ENCODE measurements around the gene RPLP2.

The RPLP2 gene

DNA sequence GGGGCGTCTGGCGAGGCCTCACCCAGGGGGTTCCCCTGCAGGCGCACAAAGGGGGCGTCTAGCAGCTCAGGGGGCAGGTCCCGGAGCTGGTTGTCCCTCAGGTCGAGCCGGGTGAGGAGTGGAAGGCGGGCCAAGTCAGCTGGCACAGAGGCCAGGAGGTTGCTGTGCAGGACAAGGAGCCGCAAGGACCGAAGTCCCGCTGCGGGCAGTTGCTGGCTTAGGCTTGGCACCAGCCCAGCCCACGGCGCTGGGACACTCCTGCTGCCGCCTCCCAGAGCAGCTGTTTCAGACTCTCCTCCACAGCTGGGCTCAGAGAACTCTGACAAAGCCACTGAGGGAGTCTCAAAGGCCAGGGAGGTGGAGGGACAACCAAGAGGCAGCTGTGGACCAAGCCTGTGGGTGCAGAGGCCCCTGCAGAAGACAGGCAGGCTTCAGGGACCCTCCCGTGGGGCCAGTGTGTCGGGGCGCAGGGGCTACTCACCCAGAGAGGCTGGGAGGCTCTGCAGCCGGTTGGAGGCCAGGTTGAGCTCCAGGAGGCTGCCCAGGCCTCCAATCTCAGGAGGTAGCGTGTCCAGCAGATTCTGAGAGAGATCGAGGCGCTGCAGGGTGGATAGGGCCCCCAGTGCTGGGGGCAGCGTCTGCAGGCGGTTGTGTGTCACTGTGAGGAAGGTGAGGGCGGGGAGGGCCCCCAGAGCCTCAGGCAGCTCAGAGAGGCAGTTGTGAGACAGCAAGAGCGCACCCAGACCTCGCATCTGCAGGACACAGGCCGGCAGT lies 6.9 kb upstream of the RPLP2 start:
- Histone ChIP-seq H3K36me3 (ENCODE audit: control insufficient read depth in 2 of 2, insufficient read depth in 1 of 2, low read length in 2 of 2) (peaks cover 0 to 54% of the 10 kb centered on the region in 2 experiments; a peak in 1 of 3 replicates), H3K27ac (ENCODE audit: extremely low read depth, low read depth, low read length) (no peak overlapping the region), H3K4me3 (ENCODE audit: low read depth, low read length) (0 out of 2 replicates have a peak overlapping the region, but pooled peaks have one; percentile 60), H3K9me3 (ENCODE audit: control insufficient read depth, insufficient read depth, low read depth, low read length) (no peaks in the 10 kb centered on the region), H3K4me1 (ENCODE audit: control insufficient read depth, insufficient read depth, low read length) (no peaks in the 10 kb centered on the region)
- POLR2A ChIA-PET: interaction anchor here (0.6 to 5.2 kb wide), 2 partner anchors 15 to 255 kb away, joined by 4 to 42 read pairs; partner anchors contain the start of gene PNPLA2
- CTCF ChIA-PET: interaction anchor here (0.5 kb wide), 1 partner anchor 46 kb away, joined by 3 read pairs; no protein-coding TSS in a partner anchor
- TF ChIP-seq TRIM28 (IDR thresholded peaks at IDR 0.05; ENCODE audit: borderline replicate concordance, low read length) (no peak), ZNF513 (tag by site-specific recombination; IDR thresholded peaks at IDR 0.05) (no peak), ZNF658 (tag by site-specific recombination; IDR thresholded peaks at IDR 0.05) (no peak), ZNF501 (tag by site-specific recombination; IDR thresholded peaks at IDR 0.05) (no peak), ZNF626 (tag by site-specific recombination; IDR thresholded peaks at IDR 0.05) (no peak), ZNF132 (tag by site-specific recombination; IDR thresholded peaks at IDR 0.05; ENCODE audit: borderline replicate concordance) (no peak)
- TF ChIP-seq, protein P1, sequence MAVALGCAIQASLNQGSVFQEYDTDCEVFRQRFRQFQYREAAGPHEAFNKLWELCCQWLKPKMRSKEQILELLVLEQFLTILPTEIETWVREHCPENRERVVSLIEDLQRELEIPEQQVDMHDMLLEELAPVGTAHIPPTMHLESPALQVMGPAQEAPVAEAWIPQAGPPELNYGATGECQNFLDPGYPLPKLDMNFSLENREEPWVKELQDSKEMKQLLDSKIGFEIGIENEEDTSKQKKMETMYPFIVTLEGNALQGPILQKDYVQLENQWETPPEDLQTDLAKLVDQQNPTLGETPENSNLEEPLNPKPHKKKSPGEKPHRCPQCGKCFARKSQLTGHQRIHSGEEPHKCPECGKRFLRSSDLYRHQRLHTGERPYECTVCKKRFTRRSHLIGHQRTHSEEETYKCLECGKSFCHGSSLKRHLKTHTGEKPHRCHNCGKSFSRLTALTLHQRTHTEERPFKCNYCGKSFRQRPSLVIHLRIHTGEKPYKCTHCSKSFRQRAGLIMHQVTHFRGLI (tag by site-specific recombination; IDR thresholded peaks at IDR 0.05): no peak

GRCh38 chr11:803467-803742 lies 6.4 kb upstream of the RPLP2 start:
- Histone ChIP-seq H3K36me3 (ENCODE audit: control insufficient read depth in 2 of 2, insufficient read depth in 1 of 2, low read length in 2 of 2) (peaks cover 0 to 54% of the 10 kb centered on the region in 2 experiments; a peak in 1 of 3 replicates), H3K27ac (ENCODE audit: extremely low read depth, low read depth, low read length) (peak overlapping the region; percentile 18; the same call in 1 of the 2 replicates), H3K4me3 (ENCODE audit: low read depth, low read length) (peak overlapping the region; percentile 60), H3K4me1 (ENCODE audit: control insufficient read depth, insufficient read depth, low read length) (no peaks in the 10 kb centered on the region), H3K9me3 (ENCODE audit: control insufficient read depth, insufficient read depth, low read depth, low read length) (no peaks in the 10 kb centered on the region)
- ChIA-PET CTCF (interaction anchor here (1.1 kb wide), 1 partner anchor 35 kb away, joined by 3 read pairs; no protein-coding TSS in a partner anchor), POLR2A (interaction anchor here (0.6 to 5.2 kb wide), 3 partner anchors 14 to 28 kb away, joined by 3 to 42 read pairs (median 5); partner anchors contain the start of gene PNPLA2)
- TF ChIP-seq ZNF404 (tag by site-specific recombination; IDR thresholded peaks at IDR 0.05): no peak
- TF ChIP-seq ZNF664 (tag by site-specific recombination; IDR thresholded peaks at IDR 0.05): no peak
- TF ChIP-seq ZNF324 (tag by site-specific recombination; IDR thresholded peaks at IDR 0.05): no peak
- TF ChIP-seq ZNF777 (tag by site-specific recombination; IDR thresholded peaks at IDR 0.05; ENCODE audit: borderline replicate concordance): no peak
- TF ChIP-seq ZNF571 (tag by site-specific recombination; IDR thresholded peaks at IDR 0.05): no peak
- TF ChIP-seq KLF8 (tag by site-specific recombination; IDR thresholded peaks at IDR 0.05): no peak
- TF ChIP-seq BCL6B (tag by site-specific recombination; IDR thresholded peaks at IDR 0.05): no peak
- TF ChIP-seq ZNF658 (tag by site-specific recombination; IDR thresholded peaks at IDR 0.05): no peak
- no peak for TF ChIP-seq ZNF610 (tag by site-specific recombination; IDR thresholded peaks at IDR 0.05; ENCODE audit: borderline replicate concordance)
- no peak for TF ChIP-seq ZNF623 (tag by site-specific recombination; IDR thresholded peaks at IDR 0.05)

Measured in HEK293 (cell line).